Smooth muscle cell (in vitro differentiated cells): ENCODE measurements around the gene CMSS1. TPM values are rescaled to one million over a fixed set of nuclear protein-coding genes. Genes with fewer than 3 reads are reported as not detected.

Experiments used
- DNase-seq: peaks from one replicate; lab custom pipeline; 2025; ENCODE audit not compliant: unreplicated experiment; lab: John Stamatoyannopoulos, UW
- H2AFZ ChIP-seq: fragments of 200-600 bp; sonication (generic); 2 replicates; pipeline ENCODE4 v1.6.0; 2016; ENCODE audit warnings: antibody characterized with exemption, low read depth, mild to moderate bottlenecking
- H3F3A ChIP-seq: fragments of 200-600 bp; sonication (generic); 2 replicates; pipeline ENCODE4 v1.6.0; 2017; ENCODE audit warnings: antibody characterized with exemption, low read depth
- H3K27ac ChIP-seq: fragments of 200-600 bp; sonication (generic); 2 replicates; pipeline ENCODE4 v1.5.1; 2016; ENCODE audit warnings: low read depth, mild to moderate bottlenecking
- H3K27me3 ChIP-seq: fragments of 200-600 bp; sonication (generic); 2 replicates; pipeline ENCODE4 v1.6.1; 2016; ENCODE audit warnings: low read depth, mild to moderate bottlenecking
- H3K36me3 ChIP-seq: fragments of 200-600 bp; sonication (generic); 2 replicates; pipeline ENCODE4 v1.5.1; 2016; ENCODE audit warnings: low read depth
- H3K4me1 ChIP-seq: fragments of 200-600 bp; sonication (generic); 2 replicates; pipeline ENCODE4 v1.5.1; 2016; ENCODE audit warnings: low read depth
- H3K4me2 ChIP-seq: fragments of 200-600 bp; sonication (generic); 2 replicates; pipeline ENCODE4 v1.6.0; 2016; ENCODE audit warnings: mild to moderate bottlenecking
- H3K4me3 ChIP-seq: fragments of 200-600 bp; sonication (generic); 2 replicates; pipeline ENCODE4 v1.5.1; 2016; ENCODE audit warnings: mild to moderate bottlenecking
- H3K79me2 ChIP-seq: fragments of 200-600 bp; sonication (generic); 2 replicates; pipeline ENCODE4 v1.6.0; 2016; ENCODE audit warnings: low read depth, mild to moderate bottlenecking
- H3K9ac ChIP-seq: fragments of 200-600 bp; sonication (generic); 2 replicates; pipeline ENCODE4 v1.6.0; 2016; ENCODE audit warnings: low read depth
- H3K9me3 ChIP-seq: fragments of 200-600 bp; sonication (generic); replicated peaks from 2 replicates; pipeline ENCODE4 v1.5.1; 2016; ENCODE audit warnings: low read depth
- H4K20me1 ChIP-seq: fragments of 200-600 bp; sonication (generic); 2 replicates; pipeline ENCODE4 v1.6.0; 2016; ENCODE audit warnings: low read depth
- WGBS: methylation state at CpG from one replicate; pipeline ENCODE4 v1.1.7; 2016; ENCODE audit warnings: low lambda C conversion rate; 5-methylcytosine and 5-hydroxymethylcytosine counted together
- polyA plus RNA-seq: library from polyadenylated mRNA; unstranded; fragments of >200 nt; fragmentation: Nextera tagmentation; extraction: Ambion mirVana; gene quantifications from 2 replicates; pipeline ENCODE4 v1.2.1, GENCODE V29; 2016
- total RNA-seq: library from RNA; depleted of rRNA; stranded (reverse); fragments of >200 nt; gene quantifications from 2 replicates; pipeline ENCODE4 v1.2.3, GENCODE V29; 2014
- TF ChIP-seq, protein P1 (sequence below): fragments of 200-600 bp; sonication (generic); IDR thresholded peaks from 2 replicates; pipeline ENCODE4 v1.5.1; 2017; ENCODE audit warnings: borderline replicate concordance, mild to moderate bottlenecking, antibody characterized with exemption; ENCODE audit not compliant: insufficient read depth, poor library complexity, severe bottlenecking

CMSS1 gene
- total and polyA plus RNA-seq, 2 experiments from 2014 or later, result 19.2 to 24.1 TPM

DNA sequence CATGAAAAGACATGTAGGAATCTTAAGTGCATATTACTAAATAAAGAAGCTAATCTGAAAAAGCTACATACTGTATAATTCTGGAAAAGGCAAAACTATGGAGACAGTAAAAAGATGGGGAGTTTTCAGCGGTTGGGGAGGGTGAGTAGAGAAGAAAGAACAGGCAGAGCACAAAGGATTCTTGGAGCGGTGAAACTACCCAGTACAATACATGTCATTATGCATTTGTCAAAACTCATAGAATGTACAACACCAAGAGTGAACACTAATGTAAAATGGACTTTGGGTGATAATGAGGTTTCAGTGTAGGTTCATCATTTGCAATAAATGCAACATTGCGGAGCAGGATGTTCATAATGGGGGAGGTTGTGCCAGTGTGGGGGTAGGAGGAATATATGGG is 45.5 kb upstream of the CMSS1 start:
- Histone ChIP-seq H3K4me3 (no peak overlapping the region), H3K36me3 (no peaks in the 10 kb centered on the region), H3K27me3 (no peaks in the 10 kb centered on the region), H4K20me1 (no peaks in the 10 kb centered on the region), H3K4me1 (no peaks in the 10 kb centered on the region), H3F3A (no peaks in the 10 kb centered on the region), H3K9me3 (no peaks in the 10 kb centered on the region), H3K4me2 (no peak overlapping the region), H2AFZ (no peak overlapping the region), H3K27ac (no peak overlapping the region), H3K9ac (no peak overlapping the region), H3K79me2 (no peaks in the 10 kb centered on the region)
- WGBS, result 94% methylated on average over 3 of the region's 3 CpGs
- TF ChIP-seq, protein P1, sequence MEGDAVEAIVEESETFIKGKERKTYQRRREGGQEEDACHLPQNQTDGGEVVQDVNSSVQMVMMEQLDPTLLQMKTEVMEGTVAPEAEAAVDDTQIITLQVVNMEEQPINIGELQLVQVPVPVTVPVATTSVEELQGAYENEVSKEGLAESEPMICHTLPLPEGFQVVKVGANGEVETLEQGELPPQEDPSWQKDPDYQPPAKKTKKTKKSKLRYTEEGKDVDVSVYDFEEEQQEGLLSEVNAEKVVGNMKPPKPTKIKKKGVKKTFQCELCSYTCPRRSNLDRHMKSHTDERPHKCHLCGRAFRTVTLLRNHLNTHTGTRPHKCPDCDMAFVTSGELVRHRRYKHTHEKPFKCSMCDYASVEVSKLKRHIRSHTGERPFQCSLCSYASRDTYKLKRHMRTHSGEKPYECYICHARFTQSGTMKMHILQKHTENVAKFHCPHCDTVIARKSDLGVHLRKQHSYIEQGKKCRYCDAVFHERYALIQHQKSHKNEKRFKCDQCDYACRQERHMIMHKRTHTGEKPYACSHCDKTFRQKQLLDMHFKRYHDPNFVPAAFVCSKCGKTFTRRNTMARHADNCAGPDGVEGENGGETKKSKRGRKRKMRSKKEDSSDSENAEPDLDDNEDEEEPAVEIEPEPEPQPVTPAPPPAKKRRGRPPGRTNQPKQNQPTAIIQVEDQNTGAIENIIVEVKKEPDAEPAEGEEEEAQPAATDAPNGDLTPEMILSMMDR, result no peak
- DNase-seq, result no peak

DNA sequence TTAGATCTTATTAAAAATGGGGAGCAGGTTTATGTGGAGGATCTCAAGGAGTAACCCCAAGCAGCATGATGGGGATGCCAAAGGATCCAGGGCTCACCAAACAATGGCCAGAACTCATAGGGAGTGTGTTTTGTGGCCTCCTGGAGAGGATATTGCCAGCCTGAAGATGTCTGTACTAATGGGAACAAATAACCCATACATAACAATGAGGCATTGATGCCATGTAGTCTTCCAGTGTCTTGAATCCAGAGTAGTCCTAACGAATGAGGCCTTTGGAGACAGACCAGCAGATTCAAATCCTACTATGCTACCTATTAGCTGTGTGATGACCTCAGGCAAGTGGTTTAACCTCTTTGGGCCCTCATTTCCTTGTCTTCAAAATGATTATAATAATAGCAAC is 45.0 kb upstream of the CMSS1 start:
- no peak overlapping the region for H3K4me3 ChIP-seq
- TF ChIP-seq, protein P1, result no peak
- 92% methylated on average over 1 of the region's 1 CpG for WGBS
- DNase-seq, result no peak
- no peaks in the 10 kb centered on the region for H3K4me1 ChIP-seq
- no peaks in the 10 kb centered on the region for H3F3A ChIP-seq
- no peaks in the 10 kb centered on the region for H4K20me1 ChIP-seq
- H3K79me2 ChIP-seq, result no peaks in the 10 kb centered on the region
- H3K9ac ChIP-seq, result no peak overlapping the region
- H3K27me3 ChIP-seq, result no peaks in the 10 kb centered on the region
- H2AFZ ChIP-seq, result no peak overlapping the region
- H3K4me2 ChIP-seq, result no peak overlapping the region
- H3K27ac ChIP-seq, result no peak overlapping the region
- H3K36me3 ChIP-seq, result no peaks in the 10 kb centered on the region
- H3K9me3 ChIP-seq, result no peaks in the 10 kb centered on the region

DNA sequence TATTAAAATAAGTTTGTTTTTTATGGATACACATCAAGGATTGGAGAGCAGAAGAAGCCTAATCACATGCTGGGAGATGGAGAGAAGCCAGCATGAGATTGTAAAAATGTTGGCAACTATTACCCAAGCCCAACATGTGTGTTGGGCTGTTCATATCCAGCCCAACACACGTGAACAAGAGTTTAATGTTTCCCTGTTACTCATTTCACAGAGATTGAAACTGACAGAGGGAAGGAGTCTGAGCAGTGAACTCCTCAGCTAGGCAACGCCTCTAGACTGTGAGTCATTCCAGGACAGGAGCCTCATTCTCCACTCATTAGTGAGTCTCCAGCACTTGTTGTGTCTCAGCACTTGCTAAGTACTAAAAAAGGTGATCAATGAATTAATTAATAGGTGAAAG is 43.2 kb upstream of the CMSS1 start:
- Histone ChIP-seq H3K79me2 (no peaks in the 10 kb centered on the region), H4K20me1 (no peaks in the 10 kb centered on the region), H3K4me3 (no peak overlapping the region), H3K27me3 (no peaks in the 10 kb centered on the region), H3K4me2 (no peak overlapping the region), H3K27ac (peak overlapping the region; percentile 5), H3F3A (no peaks in the 10 kb centered on the region), H3K36me3 (no peaks in the 10 kb centered on the region), H3K9me3 (no peaks in the 10 kb centered on the region), H2AFZ (no peak overlapping the region), H3K9ac (no peak overlapping the region), H3K4me1 (no peaks in the 10 kb centered on the region)
- WGBS, result 49% methylated on average over 2 of the region's 2 CpGs
- DNase-seq, result no peak
- TF ChIP-seq, protein P1, result no peak

DNA sequence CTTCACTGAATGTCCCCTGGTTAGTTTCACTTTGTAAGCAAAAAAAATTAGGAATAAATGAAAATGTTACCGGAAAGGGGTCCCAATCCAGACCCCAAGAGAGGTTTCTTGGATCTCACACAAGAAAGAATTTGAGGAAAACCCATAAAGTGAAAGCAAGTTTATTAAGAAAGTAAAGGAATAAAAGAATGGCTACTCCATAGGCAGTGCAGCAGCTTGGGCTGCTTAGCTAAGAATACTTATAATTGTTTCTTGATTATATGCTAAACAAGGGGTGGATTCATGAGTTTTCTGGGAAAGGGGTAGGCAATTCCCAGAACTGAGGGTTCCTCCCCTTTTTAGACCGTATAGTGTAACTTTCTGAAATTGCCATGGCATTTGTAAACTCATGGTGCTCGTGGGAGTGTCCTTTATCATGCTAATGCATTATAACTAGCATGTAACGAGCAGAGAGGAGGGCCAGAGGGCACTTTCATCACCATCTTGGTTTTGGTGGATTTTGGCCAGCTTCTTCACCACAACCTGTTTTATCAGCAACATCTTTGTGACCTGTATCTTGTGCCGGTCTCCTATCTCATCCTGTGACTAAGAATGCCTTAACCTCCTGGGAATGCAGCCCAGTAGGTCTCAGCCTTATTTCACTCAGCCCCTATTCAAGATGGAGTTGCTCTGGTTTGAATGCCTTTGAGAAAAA is 41.0 kb upstream of the CMSS1 start:
- Histone ChIP-seq H3K27me3 (no peaks in the 10 kb centered on the region), H3K4me3 (no peak overlapping the region)
- TF ChIP-seq, protein P1, result no peak

More for the DNA sequence above, 41.0 kb upstream of the CMSS1 start:
- Histone ChIP-seq H3F3A (no peaks in the 10 kb centered on the region), H4K20me1 (no peaks in the 10 kb centered on the region), H3K79me2 (no peaks in the 10 kb centered on the region), H3K4me1 (peaks cover 10% of the 10 kb centered on the region), H3K27ac (no peak overlapping the region), H3K9me3 (no peaks in the 10 kb centered on the region), H3K4me2 (no peak overlapping the region), H3K36me3 (no peaks in the 10 kb centered on the region), H3K9ac (no peak overlapping the region), H2AFZ (no peak overlapping the region)
- DNase-seq, result no peak
- WGBS, result 76% methylated on average over 5 of the region's 5 CpGs
